Panc1 (cell line): ENCODE data around the gene KRT8. TPM values are rescaled to one million over a fixed set of nuclear protein-coding genes. Genes with fewer than 3 reads are reported as not detected.
A peak's percentile ranks its signal among the peaks of the same experiment; 100 is the strongest.

ENCODE experiments used
- ATAC-seq: fragments of 200-7000 bp; cut with Tn5 transposase; 2 replicates; pipeline ENCODE4 v1.9.1; 2020; ENCODE audit warnings: mild to moderate bottlenecking, moderate library complexity
- BruUV-seq: library from RNA; stranded (reverse); fragments of 400-500 nt; replicated peaks from 2 replicates; lab custom pipeline; 2021; lab: Mats Ljungman, UMichigan
- CTCF ChIA-PET: fragments of 300-600 bp; sonication (Branson Sonifier 250); formaldehyde crosslinking; loops from one replicate; lab custom pipeline; 2022; ENCODE audit warnings: antibody characterized with exemption; lab: Charles Lee
- POLR2A ChIA-PET: fragments of 300-600 bp; sonication (Branson Sonifier 250); formaldehyde crosslinking; loops from one replicate; lab custom pipeline; 2022; ENCODE audit warnings: antibody characterized with exemption; lab: Charles Lee
- DNase-seq: peaks from one replicate; pipeline ENCODE4 v3.0.0-alpha.2; 2010; ENCODE audit warnings: low read depth, low spot score
- H3K27ac ChIP-seq: 2 replicates; pipeline ENCODE4 v1.5.1; 2011; ENCODE audit warnings: mild to moderate bottlenecking, low read length, inconsistent platforms
- H3K27me3 ChIP-seq: fragments of 200-500 bp; sonication (Bioruptor generic); 2 replicates; pipeline ENCODE4 v1.6.0; 2014; ENCODE audit warnings: low read length, inconsistent platforms; ENCODE audit not compliant: control insufficient read depth, insufficient read depth
- H3K36me3 ChIP-seq: fragments of 200-500 bp; sonication (Bioruptor generic); 2 replicates; pipeline ENCODE4 v1.5.1; 2014; ENCODE audit warnings: inconsistent platforms, mild to moderate bottlenecking, low read length, moderate library complexity; ENCODE audit not compliant: control insufficient read depth, insufficient read depth
- H3K4me1 ChIP-seq: 2 replicates; pipeline ENCODE4 v1.5.1; 2011; ENCODE audit warnings: inconsistent platforms, mild to moderate bottlenecking, low read length, moderate library complexity; ENCODE audit not compliant: control insufficient read depth, insufficient read depth
- H3K4me3 ChIP-seq, 2 experiments: 2 replicates each; pipeline ENCODE4 v1.5.1; 2011 to 2012; ENCODE audit warnings: low read depth in 2 of 2, low read length in 2 of 2, mild to moderate bottlenecking in 2 of 2, inconsistent platforms in 1 of 2, moderate library complexity in 1 of 2
- H3K9me3 ChIP-seq: fragments of 200-500 bp; sonication (Bioruptor generic); 2 replicates; pipeline ENCODE4 v1.5.1; 2014; ENCODE audit warnings: low read depth, mild to moderate bottlenecking, inconsistent platforms, low read length, moderate library complexity; ENCODE audit not compliant: control insufficient read depth, insufficient read depth
- POLR2AphosphoS5 ChIP-seq: IDR thresholded peaks from 2 replicates; pipeline ENCODE4 v1.6.1; 2012; ENCODE audit warnings: mild to moderate bottlenecking, low read depth, low read length, moderate library complexity
- SIN3A ChIP-seq: IDR thresholded peaks from 2 replicates; pipeline ENCODE4 v1.6.1; 2012; ENCODE audit warnings: low read depth, mild to moderate bottlenecking, low read length, moderate library complexity, borderline replicate concordance; ENCODE audit not compliant: insufficient read depth
- TCF7L2 ChIP-seq: IDR thresholded peaks from 2 replicates; pipeline ENCODE4 v1.6.1; 2011; ENCODE audit warnings: mild to moderate bottlenecking, low read depth, low read length, inconsistent platforms
- in situ Hi-C: cut with HindIII; loops from 2 replicates; pipeline ENCODE4 v1.10.0; 2016; ENCODE audit warnings: low sequenced_read_pairs, low pct_unique_long_range_greater_than_20kb
- intact Hi-C: fragments of 100-400 bp; cut with micrococcal nuclease; formaldehyde crosslinking; loops from one replicate; pipeline ENCODE4 v1.10.0; 2022; ENCODE audit not compliant: unreplicated experiment
- total RNA-seq: library from RNA; stranded (reverse); gene quantifications from one replicate; pipeline ENCODE4 v1.2.1, GENCODE V29; 2021; ENCODE audit not compliant: unreplicated experiment
- TF ChIP-seq, protein P1 (sequence below): fragments of 450-650 bp; IDR thresholded peaks from 2 replicates; pipeline ENCODE4 v1.5.1; 2017; ENCODE audit warnings: mild to moderate bottlenecking
- TF ChIP-seq, protein P2 (sequence below), 2 experiments: IDR thresholded peaks; 2 replicates each; pipeline ENCODE4 v1.6.1; 2011 to 2012; ENCODE audit warnings: low read depth in 2 of 2, control low read depth in 1 of 2, low read length in 1 of 2, mild to moderate bottlenecking in 1 of 2, moderate library complexity in 1 of 2; ENCODE audit not compliant: insufficient read depth in 1 of 2

KRT8 gene
- total RNA-seq, 1 experiment from 2014 or later, result 6,125 TPM

DNA sequence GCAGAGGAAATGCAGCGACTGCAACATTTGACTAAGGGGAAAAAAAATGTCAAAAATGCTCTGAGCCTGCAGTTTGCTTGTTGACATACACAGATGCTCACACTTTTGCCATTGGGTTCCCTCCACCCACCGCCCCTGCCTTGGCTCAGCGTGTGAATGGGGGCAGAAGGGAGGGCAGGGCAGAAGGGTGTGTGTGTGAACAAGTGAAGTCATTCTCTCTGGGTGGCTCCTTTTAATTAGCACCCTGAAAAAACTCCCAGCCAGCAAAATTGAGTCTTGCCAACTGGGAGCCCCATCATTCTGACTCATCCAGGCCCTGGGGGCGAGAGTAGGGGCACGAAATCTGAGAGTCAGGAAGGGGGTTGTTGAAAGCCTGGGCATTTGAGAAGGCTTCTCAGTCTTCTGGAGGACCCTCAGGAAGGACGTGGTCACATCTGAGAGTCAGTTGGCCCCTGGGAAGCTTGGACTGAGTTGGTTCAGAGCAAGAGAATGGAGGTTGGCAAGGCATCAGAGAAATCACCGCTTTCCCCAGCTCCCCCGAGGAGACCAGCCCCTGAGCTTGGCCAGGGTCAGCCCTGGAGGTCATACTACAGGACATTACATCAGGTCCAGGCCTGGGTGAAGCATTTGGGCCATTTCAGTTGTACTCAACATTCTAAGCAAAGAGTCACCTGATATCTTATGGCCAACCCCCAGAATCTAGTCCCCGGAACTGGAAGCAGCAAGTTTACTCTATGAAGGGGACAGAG, 33.4 kb downstream of the KRT8 start:
- ATAC-seq, result no peak; the same call in 1 of the 2 replicates
- TF ChIP-seq POLR2AphosphoS5, result no peak
- 0 out of 2 replicates have a peak, but pooled peaks have one; percentile 19 for TF ChIP-seq TCF7L2
- ChIA-PET POLR2A (no interaction called here), CTCF (interaction anchor here (1.3 to 2.3 kb wide), 3 partner anchors 8 to 293 kb away, joined by 5 to 18 read pairs (median 7); no protein-coding TSS in a partner anchor)
- no TSS peak for BruUV-seq
- H3K27ac ChIP-seq, result peak overlapping the region; percentile 51; the same call in 1 of the 2 replicates
- H3K4me1 ChIP-seq, result peaks cover 33% of the 10 kb centered on the region
- intact Hi-C loops (loop anchor here (2.0 to 5.0 kb wide), 2 partner anchors 289 to 734 kb away; no protein-coding TSS in a partner anchor), in situ Hi-C loops (no loop called here)
- no peaks in the 10 kb centered on the region for H3K27me3 ChIP-seq
- H3K36me3 ChIP-seq, result no peaks in the 10 kb centered on the region
- no peaks in the 10 kb centered on the region for H3K9me3 ChIP-seq
- H3K4me3 ChIP-seq, result no peak overlapping the region
- no peak for DNase-seq

DNA sequence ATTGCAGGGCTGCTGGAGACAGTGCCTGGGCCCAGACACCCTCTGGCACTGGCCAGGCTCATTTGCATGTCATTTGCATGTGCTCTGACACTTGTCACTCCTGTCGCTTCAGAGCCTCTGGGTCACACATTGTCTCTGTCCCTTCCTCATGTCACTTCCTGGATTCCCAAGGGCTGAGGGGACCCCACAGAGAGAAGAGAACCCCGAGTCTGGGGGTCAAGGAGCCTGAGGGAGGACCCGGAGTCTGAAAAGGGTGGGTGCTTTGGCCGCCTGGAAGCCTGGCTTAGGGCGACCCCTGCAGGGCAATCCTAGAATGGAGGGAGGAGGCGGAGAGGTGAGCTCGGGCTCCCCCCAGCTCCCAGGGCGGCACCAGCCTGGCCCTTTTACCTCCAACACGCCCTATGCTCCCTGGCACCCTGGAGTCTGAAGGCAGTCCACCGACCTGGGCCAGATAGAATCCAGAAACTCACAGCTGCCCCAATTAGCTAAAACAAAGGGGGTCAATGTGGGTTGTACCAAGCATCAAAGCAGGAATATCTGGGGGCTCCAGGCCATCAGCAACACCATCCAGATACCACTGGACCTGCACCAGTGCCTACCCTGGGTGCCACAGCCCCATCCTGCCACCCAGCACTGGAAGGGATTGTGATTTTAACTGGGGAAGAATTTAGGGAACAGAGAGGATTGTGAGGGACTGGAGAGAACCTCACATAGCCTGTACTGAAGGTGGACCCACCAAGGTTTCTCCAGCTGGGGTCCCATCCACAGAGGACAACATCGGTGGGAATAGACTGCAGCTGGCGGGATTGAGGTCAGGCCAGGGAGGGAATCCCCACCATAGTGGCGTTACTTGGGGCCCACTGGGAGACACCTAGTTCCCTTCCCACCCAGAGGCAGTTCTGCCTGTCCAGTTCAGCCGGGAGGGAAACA, 34.2 kb downstream of the KRT8 start:
- in situ Hi-C loops, result no loop called here
- BruUV-seq, result no TSS peak

DNA sequence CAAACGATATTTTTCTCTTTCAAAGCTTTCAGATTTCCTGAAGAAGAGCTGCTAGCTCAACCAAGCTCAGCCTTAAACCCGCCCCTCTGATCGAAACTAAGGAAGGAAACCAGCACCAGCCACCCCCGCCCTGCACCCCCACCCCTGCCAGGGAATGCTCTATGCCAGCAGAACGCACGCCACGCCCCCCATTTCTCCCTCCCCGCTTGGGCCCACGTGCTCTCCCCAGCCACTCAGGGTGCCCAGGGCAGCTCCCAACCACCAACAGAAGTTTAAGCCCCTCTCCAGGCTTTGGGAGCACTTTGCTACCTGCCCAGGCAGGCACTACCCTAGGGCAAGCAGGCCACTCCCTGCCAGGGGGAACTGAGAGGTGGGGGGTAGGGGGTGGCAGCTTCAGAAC, 37.2 kb downstream of the KRT8 start:
- POLR2A ChIA-PET, result interaction anchor here (0.6 kb wide), 1 partner anchor 713 kb away, joined by 7 read pairs; no protein-coding TSS in a partner anchor
- in situ Hi-C loops, result no loop called here

More for the DNA sequence above, 34.2 kb downstream of the KRT8 start:
- H3K27ac ChIP-seq, result no peak overlapping the region
- H3K4me3 ChIP-seq, result no peak overlapping the region
- DNase-seq (no peak), ATAC-seq (peak; percentile 69)
- no peaks in the 10 kb centered on the region for H3K27me3 ChIP-seq
- H3K9me3 ChIP-seq, result no peaks in the 10 kb centered on the region
- H3K4me1 ChIP-seq, result peaks cover 33% of the 10 kb centered on the region
- no peaks in the 10 kb centered on the region for H3K36me3 ChIP-seq
- POLR2A ChIA-PET, result no interaction called here
- CTCF ChIA-PET, result interaction anchor here (0.5 to 2.3 kb wide), 26 partner anchors 9 to 722 kb away, joined by 3 to 18 read pairs (median 3); partner anchors contain the start of gene SPRYD3
- intact Hi-C loops, result loop anchor here (2.0 to 5.0 kb wide), 2 partner anchors 288 to 733 kb away; no protein-coding TSS in a partner anchor
- TF ChIP-seq, protein P1, sequence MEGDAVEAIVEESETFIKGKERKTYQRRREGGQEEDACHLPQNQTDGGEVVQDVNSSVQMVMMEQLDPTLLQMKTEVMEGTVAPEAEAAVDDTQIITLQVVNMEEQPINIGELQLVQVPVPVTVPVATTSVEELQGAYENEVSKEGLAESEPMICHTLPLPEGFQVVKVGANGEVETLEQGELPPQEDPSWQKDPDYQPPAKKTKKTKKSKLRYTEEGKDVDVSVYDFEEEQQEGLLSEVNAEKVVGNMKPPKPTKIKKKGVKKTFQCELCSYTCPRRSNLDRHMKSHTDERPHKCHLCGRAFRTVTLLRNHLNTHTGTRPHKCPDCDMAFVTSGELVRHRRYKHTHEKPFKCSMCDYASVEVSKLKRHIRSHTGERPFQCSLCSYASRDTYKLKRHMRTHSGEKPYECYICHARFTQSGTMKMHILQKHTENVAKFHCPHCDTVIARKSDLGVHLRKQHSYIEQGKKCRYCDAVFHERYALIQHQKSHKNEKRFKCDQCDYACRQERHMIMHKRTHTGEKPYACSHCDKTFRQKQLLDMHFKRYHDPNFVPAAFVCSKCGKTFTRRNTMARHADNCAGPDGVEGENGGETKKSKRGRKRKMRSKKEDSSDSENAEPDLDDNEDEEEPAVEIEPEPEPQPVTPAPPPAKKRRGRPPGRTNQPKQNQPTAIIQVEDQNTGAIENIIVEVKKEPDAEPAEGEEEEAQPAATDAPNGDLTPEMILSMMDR, result peak; percentile 96
- TF ChIP-seq TCF7L2, result no peak

More for the DNA sequence above, 37.2 kb downstream of the KRT8 start:
- CTCF ChIA-PET, result interaction anchor here (0.6 to 0.9 kb wide), 4 partner anchors 12 to 789 kb away, joined by 3 to 4 read pairs (median 3); no protein-coding TSS in a partner anchor
- H3K36me3 ChIP-seq, result no peaks in the 10 kb centered on the region
- TF ChIP-seq, protein P2, sequence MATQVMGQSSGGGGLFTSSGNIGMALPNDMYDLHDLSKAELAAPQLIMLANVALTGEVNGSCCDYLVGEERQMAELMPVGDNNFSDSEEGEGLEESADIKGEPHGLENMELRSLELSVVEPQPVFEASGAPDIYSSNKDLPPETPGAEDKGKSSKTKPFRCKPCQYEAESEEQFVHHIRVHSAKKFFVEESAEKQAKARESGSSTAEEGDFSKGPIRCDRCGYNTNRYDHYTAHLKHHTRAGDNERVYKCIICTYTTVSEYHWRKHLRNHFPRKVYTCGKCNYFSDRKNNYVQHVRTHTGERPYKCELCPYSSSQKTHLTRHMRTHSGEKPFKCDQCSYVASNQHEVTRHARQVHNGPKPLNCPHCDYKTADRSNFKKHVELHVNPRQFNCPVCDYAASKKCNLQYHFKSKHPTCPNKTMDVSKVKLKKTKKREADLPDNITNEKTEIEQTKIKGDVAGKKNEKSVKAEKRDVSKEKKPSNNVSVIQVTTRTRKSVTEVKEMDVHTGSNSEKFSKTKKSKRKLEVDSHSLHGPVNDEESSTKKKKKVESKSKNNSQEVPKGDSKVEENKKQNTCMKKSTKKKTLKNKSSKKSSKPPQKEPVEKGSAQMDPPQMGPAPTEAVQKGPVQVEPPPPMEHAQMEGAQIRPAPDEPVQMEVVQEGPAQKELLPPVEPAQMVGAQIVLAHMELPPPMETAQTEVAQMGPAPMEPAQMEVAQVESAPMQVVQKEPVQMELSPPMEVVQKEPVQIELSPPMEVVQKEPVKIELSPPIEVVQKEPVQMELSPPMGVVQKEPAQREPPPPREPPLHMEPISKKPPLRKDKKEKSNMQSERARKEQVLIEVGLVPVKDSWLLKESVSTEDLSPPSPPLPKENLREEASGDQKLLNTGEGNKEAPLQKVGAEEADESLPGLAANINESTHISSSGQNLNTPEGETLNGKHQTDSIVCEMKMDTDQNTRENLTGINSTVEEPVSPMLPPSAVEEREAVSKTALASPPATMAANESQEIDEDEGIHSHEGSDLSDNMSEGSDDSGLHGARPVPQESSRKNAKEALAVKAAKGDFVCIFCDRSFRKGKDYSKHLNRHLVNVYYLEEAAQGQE (IDR thresholded peaks at IDR 0.05; ENCODE audit: insufficient read depth in 1 of 2, low read depth in 2 of 2, low read length in 1 of 2), result no peak
- TF ChIP-seq TCF7L2, result no peak
- TF ChIP-seq POLR2AphosphoS5, result no peak
- TF ChIP-seq, protein P1, result no peak
- TF ChIP-seq SIN3A, result no peak
- ATAC-seq (no peak), DNase-seq (no peak)
- no peaks in the 10 kb centered on the region for H3K27me3 ChIP-seq
- no TSS peak for BruUV-seq
- H3K4me3 ChIP-seq, result no peak overlapping the region
- no peaks in the 10 kb centered on the region for H3K9me3 ChIP-seq
- peaks cover 16% of the 10 kb centered on the region for H3K4me1 ChIP-seq
- intact Hi-C loops, result no loop called here
- no peak overlapping the region for H3K27ac ChIP-seq
